Chondrocyte (in vitro differentiated cells): ENCODE data around the gene ZNF608. TPM values are rescaled to one million over a fixed set of nuclear protein-coding genes. Genes with fewer than 3 reads are reported as not detected.

Source experiments
- DNase-seq: peaks from one replicate; pipeline ENCODE4 v3.0.0; 2021; ENCODE audit warnings: mixed read lengths, low spot score
- H3K27ac Mint-ChIP-seq: one replicate; pipeline ENCODE4 v1.8.0; 2021; ENCODE audit warnings: mild to moderate bottlenecking, moderate library complexity, mixed read lengths; ENCODE audit not compliant: unreplicated experiment
- H3K27me3 Mint-ChIP-seq: 2 replicates; pipeline ENCODE4 v1.8.0; 2021; ENCODE audit warnings: low read depth, mixed read lengths
- H3K36me3 Mint-ChIP-seq: 2 replicates; pipeline ENCODE4 v1.8.0; 2021; ENCODE audit warnings: low read depth, mixed read lengths
- H3K4me1 Mint-ChIP-seq: 2 replicates; pipeline ENCODE4 v1.8.0; 2021; ENCODE audit warnings: low read depth, mild to moderate bottlenecking, mixed read lengths
- H3K4me3 Mint-ChIP-seq: one replicate; pipeline ENCODE4 v1.8.0; 2021; ENCODE audit warnings: mild to moderate bottlenecking, moderate library complexity, mixed read lengths; ENCODE audit not compliant: unreplicated experiment
- H3K9me3 Mint-ChIP-seq: 2 replicates; pipeline ENCODE4 v1.8.0; 2021; ENCODE audit warnings: low read depth, mixed read lengths
- CTCF ChIP-seq: fragments of 200-600 bp; sonication (generic); IDR thresholded peaks from 2 replicates; pipeline ENCODE4 v1.5.0; 2021; ENCODE audit warnings: antibody characterized with exemption, mild to moderate bottlenecking, moderate library complexity
- total RNA-seq: library from RNA; stranded (reverse); gene quantifications from 3 replicates; pipeline ENCODE4 v1.2.1, GENCODE V29; 2021

ZNF608 gene
- total RNA-seq, 1 donor from 2014 or later: 20.7 TPM

DNA sequence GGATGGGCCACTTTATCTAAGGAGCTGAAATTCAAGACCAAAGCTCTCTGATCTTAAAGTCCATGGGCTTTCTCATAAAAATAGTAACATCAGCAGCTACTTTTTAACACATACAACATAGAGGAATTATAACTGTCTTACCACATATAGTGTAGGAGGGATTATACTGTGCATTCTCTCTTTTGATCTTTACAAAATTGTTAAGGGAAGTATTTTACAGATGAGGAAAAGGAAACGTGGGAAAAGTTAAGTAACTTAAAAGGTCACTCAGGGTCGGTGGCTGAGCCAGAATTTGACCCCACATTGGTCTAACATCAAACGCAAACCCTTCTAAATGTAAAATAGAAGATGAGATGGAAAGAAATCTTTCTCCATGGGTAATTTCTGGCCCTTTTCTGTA, 38.4 kb downstream of the ZNF608 start:
- H3K27ac Mint-ChIP-seq: no peak overlapping the region
- DNase-seq: no peak
- no peaks in the 10 kb centered on the region for H3K9me3 Mint-ChIP-seq
- H3K36me3 Mint-ChIP-seq: no peaks in the 10 kb centered on the region
- no peaks in the 10 kb centered on the region for H3K27me3 Mint-ChIP-seq
- no peak overlapping the region for H3K4me3 Mint-ChIP-seq
- no peak for TF ChIP-seq CTCF
- peaks cover 75% of the 10 kb centered on the region for H3K4me1 Mint-ChIP-seq

- H3K4me3 Mint-ChIP-seq: no peak overlapping the region
- no peaks in the 10 kb centered on the region for H3K27me3 Mint-ChIP-seq
- no peaks in the 10 kb centered on the region for H3K36me3 Mint-ChIP-seq
- no peak for TF ChIP-seq CTCF
- peaks cover 75% of the 10 kb centered on the region for H3K4me1 Mint-ChIP-seq
- no peak overlapping the region for H3K27ac Mint-ChIP-seq
- H3K9me3 Mint-ChIP-seq: no peaks in the 10 kb centered on the region
- DNase-seq: no peak
Observed at GRCh38 chr5:124707520-124707919, 38.9 kb downstream of the ZNF608 start.

DNA sequence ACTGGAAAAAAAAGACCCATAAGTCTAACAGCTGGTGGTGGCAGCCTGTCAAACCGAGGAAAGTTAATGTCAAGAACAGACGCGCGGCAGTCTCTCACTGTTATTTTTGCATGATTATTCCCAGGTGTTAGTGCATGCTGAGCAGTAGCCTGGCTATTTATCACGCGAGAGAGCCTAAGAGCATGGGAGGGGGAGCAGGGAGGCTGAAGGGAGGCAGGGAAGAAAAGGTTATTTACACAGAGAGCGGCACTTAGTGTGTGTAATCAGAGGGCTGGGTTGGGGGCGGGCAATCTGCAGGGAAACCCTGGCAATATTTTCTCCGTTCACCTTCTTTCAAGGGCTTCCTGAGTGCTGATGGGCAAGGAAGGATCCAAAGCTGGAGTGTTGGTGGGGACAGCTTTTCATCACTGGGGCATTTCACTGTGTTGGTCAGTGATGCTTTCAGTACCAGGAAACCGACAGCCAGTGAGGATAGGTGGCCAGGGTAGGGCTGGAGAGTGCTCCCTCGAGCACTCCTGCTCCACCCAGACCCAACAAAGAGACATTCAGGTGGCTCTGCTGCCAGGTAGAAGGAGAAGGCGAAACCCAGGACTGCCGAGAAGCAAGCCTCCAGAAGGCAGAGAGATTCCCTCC, 39.6 kb downstream of the ZNF608 start:
- peaks cover 79% of the 10 kb centered on the region for H3K4me1 Mint-ChIP-seq
- no peaks in the 10 kb centered on the region for H3K27me3 Mint-ChIP-seq
- peak overlapping the region; percentile 86 for H3K27ac Mint-ChIP-seq
- no peaks in the 10 kb centered on the region for H3K9me3 Mint-ChIP-seq
- H3K36me3 Mint-ChIP-seq: no peaks in the 10 kb centered on the region
- no peak for TF ChIP-seq CTCF
- peak overlapping the region; percentile 54 for H3K4me3 Mint-ChIP-seq
- DNase-seq: no peak

GRCh38 chr5:124706051-124706450, 40.4 kb downstream of the ZNF608 start:
- peaks cover 74% of the 10 kb centered on the region for H3K4me1 Mint-ChIP-seq
- H3K27me3 Mint-ChIP-seq: no peaks in the 10 kb centered on the region
- no peaks in the 10 kb centered on the region for H3K9me3 Mint-ChIP-seq
- DNase-seq: no peak
- H3K27ac Mint-ChIP-seq: no peak overlapping the region
- no peak for TF ChIP-seq CTCF
- H3K4me3 Mint-ChIP-seq: no peak overlapping the region
- no peaks in the 10 kb centered on the region for H3K36me3 Mint-ChIP-seq

GRCh38 chr5:124705577-124705976, 40.9 kb downstream of the ZNF608 start:
- peaks cover 2% of the 10 kb centered on the region for H3K36me3 Mint-ChIP-seq
- no peak overlapping the region for H3K27ac Mint-ChIP-seq
- TF ChIP-seq CTCF: no peak
- H3K9me3 Mint-ChIP-seq: no peaks in the 10 kb centered on the region
- H3K4me1 Mint-ChIP-seq: peaks cover 72% of the 10 kb centered on the region
- no peaks in the 10 kb centered on the region for H3K27me3 Mint-ChIP-seq
- no peak overlapping the region for H3K4me3 Mint-ChIP-seq
- DNase-seq: no peak
